Measurements from ENCODE around the gene SWSAP1.

Gene SWSAP1

GRCh38 chr19:11400798-11401197 is 26.3 kb downstream of the SWSAP1 start (continued):
- TF ChIP-seq ZNF513 (tag by site-specific recombination; IDR thresholded peaks at IDR 0.05) (no peak), ZNF423 (tag by site-specific recombination; IDR thresholded peaks at IDR 0.05) (no peak), BCL6B (tag by site-specific recombination; IDR thresholded peaks at IDR 0.05) (no peak), REST (tag by site-specific recombination; IDR thresholded peaks at IDR 0.05) (peak; percentile 77), GLI2 (tag by site-specific recombination; IDR thresholded peaks at IDR 0.05; ENCODE audit: borderline replicate concordance, low read depth) (peak; percentile 49; the same call in 1 of the 2 replicates), ZBTB21 (tag by site-specific recombination; IDR thresholded peaks at IDR 0.05) (peak; percentile 50; the same call in 1 of the 2 replicates), ZBTB44 (tag by site-specific recombination; IDR thresholded peaks at IDR 0.05) (no peak), ZNF426 (tag by site-specific recombination; IDR thresholded peaks at IDR 0.05) (peak; percentile 92), ZNF530 (tag by site-specific recombination; IDR thresholded peaks at IDR 0.05; ENCODE audit: low read depth) (0 out of 2 replicates have a peak, but pooled peaks have one; percentile 69), ZNF362 (tag by site-specific recombination; IDR thresholded peaks at IDR 0.05) (no peak), ZNF670 (tag by site-specific recombination; IDR thresholded peaks at IDR 0.05; ENCODE audit: low read depth) (no peak), ZNF555 (tag by site-specific recombination; conservative IDR thresholded peaks at IDR 0.05) (peak; percentile 86), ZBTB17 (tag by site-specific recombination; IDR thresholded peaks at IDR 0.05) (no peak), KLF1 (tag by site-specific recombination; IDR thresholded peaks at IDR 0.05) (no peak), ZNF138 (tag by site-specific recombination; IDR thresholded peaks at IDR 0.05; ENCODE audit: borderline replicate concordance) (peak; percentile 80; the same call in 1 of the 2 replicates), HOXA7 (CRISPR knock-in tag; IDR thresholded peaks at IDR 0.05; ENCODE audit: borderline replicate concordance) (no peak), ZFHX2 (tag by site-specific recombination; conservative IDR thresholded peaks at IDR 0.05) (no peak), ZNF623 (tag by site-specific recombination; IDR thresholded peaks at IDR 0.05) (peak; percentile 84), ZNF48 (tag by site-specific recombination; IDR thresholded peaks at IDR 0.05) (no peak), MZF1 (tag by site-specific recombination; IDR thresholded peaks at IDR 0.05; ENCODE audit: borderline replicate concordance) (peak; percentile 57; the same call in 1 of the 2 replicates), GLIS2 (tag by site-specific recombination; IDR thresholded peaks at IDR 0.05) (no peak), ZNF394 (tag by site-specific recombination; IDR thresholded peaks at IDR 0.05; ENCODE audit: borderline replicate concordance) (peak; percentile 97), ZBTB8A (tag by site-specific recombination; IDR thresholded peaks at IDR 0.05) (peak; percentile 74), ZSCAN30 (tag by site-specific recombination; IDR thresholded peaks at IDR 0.05) (no peak), ZNF558 (tag by site-specific recombination; IDR thresholded peaks at IDR 0.05) (peak; percentile 79), ZNF626 (tag by site-specific recombination; IDR thresholded peaks at IDR 0.05) (no peak), ZNF157 (tag by site-specific recombination; IDR thresholded peaks at IDR 0.05) (no peak), ZFP41 (tag by site-specific recombination; IDR thresholded peaks at IDR 0.05; ENCODE audit: borderline replicate concordance) (no peak), SCRT2 (tag by site-specific recombination; IDR thresholded peaks at IDR 0.05) (no peak), ZNF146 (tag by site-specific recombination; IDR thresholded peaks at IDR 0.05) (no peak), ZNF791 (tag by site-specific recombination; IDR thresholded peaks at IDR 0.05) (0 out of 2 replicates have a peak, but pooled peaks have one; percentile 60), ZNF248 (tag by site-specific recombination; IDR thresholded peaks at IDR 0.05) (no peak), ZNF596 (tag by site-specific recombination; IDR thresholded peaks at IDR 0.05) (no peak), ZNF24 (tag by site-specific recombination; IDR thresholded peaks at IDR 0.05) (0 out of 2 replicates have a peak, but pooled peaks have one; percentile 36)
